ENCODE results near the gene SBF2.

DNA sequence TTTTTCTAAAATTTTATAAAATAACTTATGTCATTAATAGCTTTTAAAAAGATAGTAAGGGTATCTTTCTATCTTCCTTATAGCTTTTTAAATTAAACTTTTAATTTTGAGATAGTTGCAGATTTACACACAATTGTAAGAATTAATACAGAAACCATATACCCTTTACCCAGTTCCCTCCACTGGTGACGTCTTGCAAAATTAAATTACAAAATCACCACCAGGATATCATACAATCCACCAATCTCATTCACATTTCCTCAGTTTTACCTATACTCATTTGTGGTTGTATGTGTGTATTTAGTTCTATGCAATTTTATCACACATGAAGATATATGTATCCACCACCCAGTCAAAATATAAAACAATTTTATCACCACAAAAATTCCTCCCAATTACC is 10.0 kb downstream of the SBF2 start:
- TF ChIP-seq, protein P1, sequence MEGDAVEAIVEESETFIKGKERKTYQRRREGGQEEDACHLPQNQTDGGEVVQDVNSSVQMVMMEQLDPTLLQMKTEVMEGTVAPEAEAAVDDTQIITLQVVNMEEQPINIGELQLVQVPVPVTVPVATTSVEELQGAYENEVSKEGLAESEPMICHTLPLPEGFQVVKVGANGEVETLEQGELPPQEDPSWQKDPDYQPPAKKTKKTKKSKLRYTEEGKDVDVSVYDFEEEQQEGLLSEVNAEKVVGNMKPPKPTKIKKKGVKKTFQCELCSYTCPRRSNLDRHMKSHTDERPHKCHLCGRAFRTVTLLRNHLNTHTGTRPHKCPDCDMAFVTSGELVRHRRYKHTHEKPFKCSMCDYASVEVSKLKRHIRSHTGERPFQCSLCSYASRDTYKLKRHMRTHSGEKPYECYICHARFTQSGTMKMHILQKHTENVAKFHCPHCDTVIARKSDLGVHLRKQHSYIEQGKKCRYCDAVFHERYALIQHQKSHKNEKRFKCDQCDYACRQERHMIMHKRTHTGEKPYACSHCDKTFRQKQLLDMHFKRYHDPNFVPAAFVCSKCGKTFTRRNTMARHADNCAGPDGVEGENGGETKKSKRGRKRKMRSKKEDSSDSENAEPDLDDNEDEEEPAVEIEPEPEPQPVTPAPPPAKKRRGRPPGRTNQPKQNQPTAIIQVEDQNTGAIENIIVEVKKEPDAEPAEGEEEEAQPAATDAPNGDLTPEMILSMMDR (conservative IDR thresholded peaks at IDR 0.05; ENCODE audit: low read depth, low read length) = no peak
- TF ChIP-seq EZH2 (IDR thresholded peaks at IDR 0.05; ENCODE audit: low read length, unreplicated experiment) = no peak
- TF ChIP-seq EZH2phosphoT487 (IDR thresholded peaks at IDR 0.05; ENCODE audit: borderline replicate concordance, low read length) = no peak
